DMS153 (cell line): ENCODE measurements around the gene SMIM5.

ENCODE experiments used
- DNase-seq: peaks from one replicate; lab custom pipeline; 2025; lab: John Stamatoyannopoulos, UW

The SMIM5 gene

GRCh38 chr17:75640556-75641119 is 7.4 kb downstream of the SMIM5 start:
- no peak for DNase-seq

GRCh38 chr17:75641343-75641742 is 8.1 kb downstream of the SMIM5 start:
- DNase-seq = no peak

- DNase-seq = no peak
Observed at GRCh38 chr17:75642182-75642783, 9.0 kb downstream of the SMIM5 start.

GRCh38 chr17:75642784-75643642 is 9.8 kb downstream of the SMIM5 start:
- DNase-seq = no peak

- no peak for DNase-seq
Observed at GRCh38 chr17:75643643-75644017, 10.4 kb downstream of the SMIM5 start.

GRCh38 chr17:75645501-75645888 is 12.3 kb downstream of the SMIM5 start:
- DNase-seq = peak; percentile 88

GRCh38 chr17:75645889-75646637 is 12.8 kb downstream of the SMIM5 start:
- peak; percentile 73 for DNase-seq

GRCh38 chr17:75646638-75646992 is 13.4 kb downstream of the SMIM5 start:
- DNase-seq = no peak

GRCh38 chr17:75647061-75647460 is 13.8 kb downstream of the SMIM5 start:
- no peak for DNase-seq

- no peak for DNase-seq
Observed at GRCh38 chr17:75647921-75648320, 14.7 kb downstream of the SMIM5 start.

GRCh38 chr17:75649687-75650086 is 16.5 kb downstream of the SMIM5 start:
- no peak for DNase-seq

- DNase-seq = no peak
Observed at GRCh38 chr17:75650874-75651273, 17.6 kb downstream of the SMIM5 start.

- DNase-seq = no peak
Observed at GRCh38 chr17:75652341-75652740, 19.1 kb downstream of the SMIM5 start.

GRCh38 chr17:75652934-75653549 is 19.8 kb downstream of the SMIM5 start:
- no peak for DNase-seq

GRCh38 chr17:75654176-75654575 is 20.9 kb downstream of the SMIM5 start:
- DNase-seq = no peak

GRCh38 chr17:75658237-75658636 is 25.0 kb downstream of the SMIM5 start:
- no peak for DNase-seq

GRCh38 chr17:75661531-75661930 is 28.3 kb downstream of the SMIM5 start:
- DNase-seq = no peak

- DNase-seq = no peak
Observed at GRCh38 chr17:75662511-75662910, 29.3 kb downstream of the SMIM5 start.

- no peak for DNase-seq
Observed at GRCh38 chr17:75664099-75664549, 30.9 kb downstream of the SMIM5 start.

GRCh38 chr17:75665981-75666380 is 32.7 kb downstream of the SMIM5 start:
- no peak for DNase-seq

GRCh38 chr17:75666959-75667790 is 33.9 kb downstream of the SMIM5 start, which contains the start of the genes RECQL5 and SAP30BP:
RECQL5 (minus strand) TSS chr17:75667154; CDS start chr17:75666557, 597 bp downstream.
SAP30BP (plus strand) TSS chr17:75667338; CDS start chr17:75667373, 35 bp downstream.
- peak; percentile 97 for DNase-seq
